ENCODE results near the gene ALDOA. TPM values are rescaled to one million over a fixed set of nuclear protein-coding genes. Genes with fewer than 3 reads are reported as not detected.

The ALDOA gene
- 1,507 to 2,015 TPM (median 1,869 TPM) in 5 replicates for total RNA-seq (2022; extraction: Qiagen RNA extraction; ENCODE audit: low read depth)

DNA sequence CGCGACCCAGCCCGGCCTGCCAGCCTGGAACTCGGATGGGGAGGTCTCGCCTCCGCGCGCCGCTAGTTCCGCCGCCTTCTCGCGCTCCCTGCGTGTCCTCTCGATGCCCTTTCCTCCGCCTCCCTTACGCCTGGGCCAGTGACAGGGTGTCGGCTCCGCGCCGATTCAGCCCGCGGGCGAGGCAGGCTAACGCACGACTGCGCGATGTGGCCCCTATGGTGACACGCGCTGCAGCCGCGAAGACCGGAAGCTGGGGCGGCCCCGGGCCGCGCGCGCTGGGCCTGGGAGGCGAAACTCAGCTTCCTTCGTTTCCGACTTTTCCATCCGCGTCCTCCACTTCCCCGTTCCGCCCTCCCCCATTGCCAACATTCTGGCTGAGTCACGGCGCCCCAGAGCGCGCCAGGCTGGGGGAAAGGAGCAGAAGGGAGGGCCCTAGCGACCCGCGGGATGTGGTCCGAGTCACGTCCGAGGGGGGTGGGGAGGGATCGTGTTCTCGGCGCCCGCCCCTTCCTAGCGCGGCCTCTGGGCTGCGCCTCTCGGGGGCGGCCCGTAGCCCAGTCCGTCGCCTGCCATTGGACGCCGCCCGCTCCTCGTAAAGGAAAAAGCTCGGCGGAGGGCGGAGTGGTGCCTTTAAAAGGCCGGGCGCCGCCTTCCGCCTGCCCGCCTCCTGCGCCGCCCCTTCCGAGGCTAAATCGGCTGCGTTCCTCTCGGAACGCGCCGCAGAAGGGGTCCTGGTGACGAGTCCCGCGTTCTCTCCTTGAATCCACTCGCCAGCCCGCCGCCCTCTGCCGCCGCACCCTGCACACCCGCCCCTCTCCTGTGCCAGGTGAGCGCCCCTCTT lies at the start of gene ALDOA:
ALDOA (plus strand) TSS at position 659 of the 841 bp plus-strand sequence. CDS start 1,138 bp downstream, outside the sequence.

DNA sequence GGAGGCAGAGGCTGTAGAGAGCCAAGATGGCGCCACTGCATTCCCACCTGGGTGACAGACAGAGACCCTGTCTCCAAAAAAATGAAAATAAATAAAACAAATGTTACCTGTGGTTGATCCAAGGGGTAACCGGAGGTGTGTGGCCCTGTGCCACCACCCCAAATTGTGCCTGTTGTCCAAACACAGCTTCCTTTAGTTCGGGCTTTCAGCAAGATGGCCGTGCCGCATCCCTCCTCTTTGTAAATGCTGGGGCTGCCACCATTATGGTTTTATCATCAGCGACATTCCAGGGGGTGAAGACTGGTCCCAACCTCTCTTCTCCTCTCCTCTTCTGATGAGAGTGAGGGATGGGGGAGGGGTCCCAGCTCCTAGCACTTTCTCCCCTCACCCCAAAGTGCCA lies 42.7 kb upstream of the ALDOA start, which contains the start of gene C16orf92:
C16orf92 (plus strand) TSS at position 312 of the 400 bp plus-strand sequence. CDS start 143 bp downstream, outside the sequence.

DNA sequence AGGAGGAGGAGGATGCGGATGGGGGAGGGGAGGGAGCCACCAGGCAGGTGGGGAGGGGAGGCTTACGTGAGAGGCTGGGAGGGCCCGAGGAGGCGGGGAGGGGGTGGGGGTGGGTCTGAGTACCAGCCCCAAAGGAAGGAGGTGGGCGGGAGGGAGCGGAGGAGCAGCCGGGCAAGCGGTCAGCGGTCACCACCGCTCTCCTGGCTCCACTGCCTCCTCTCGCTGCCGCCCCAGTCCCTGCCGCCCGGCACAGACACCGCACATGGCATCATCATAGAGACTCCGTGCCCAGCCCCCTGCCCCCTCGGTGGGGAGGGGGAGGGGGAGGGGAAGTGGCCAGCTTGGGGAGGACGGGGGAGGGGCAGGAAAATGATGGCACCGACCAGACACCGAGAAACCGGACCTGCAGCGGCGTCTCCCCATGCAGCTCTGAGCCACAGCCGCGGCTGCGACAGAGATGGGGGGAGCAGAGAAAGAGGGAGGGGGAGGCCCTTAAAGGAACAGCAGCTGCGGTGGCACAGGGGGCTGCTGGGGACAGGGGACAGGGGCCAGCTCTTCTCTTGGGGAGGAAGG lies 34.6 kb upstream of the ALDOA start, which contains the start of gene TLCD3B:
TLCD3B (minus strand) TSS at position 431 of the 573 bp plus-strand sequence. CDS start 744 bp downstream, outside the sequence.

DNA sequence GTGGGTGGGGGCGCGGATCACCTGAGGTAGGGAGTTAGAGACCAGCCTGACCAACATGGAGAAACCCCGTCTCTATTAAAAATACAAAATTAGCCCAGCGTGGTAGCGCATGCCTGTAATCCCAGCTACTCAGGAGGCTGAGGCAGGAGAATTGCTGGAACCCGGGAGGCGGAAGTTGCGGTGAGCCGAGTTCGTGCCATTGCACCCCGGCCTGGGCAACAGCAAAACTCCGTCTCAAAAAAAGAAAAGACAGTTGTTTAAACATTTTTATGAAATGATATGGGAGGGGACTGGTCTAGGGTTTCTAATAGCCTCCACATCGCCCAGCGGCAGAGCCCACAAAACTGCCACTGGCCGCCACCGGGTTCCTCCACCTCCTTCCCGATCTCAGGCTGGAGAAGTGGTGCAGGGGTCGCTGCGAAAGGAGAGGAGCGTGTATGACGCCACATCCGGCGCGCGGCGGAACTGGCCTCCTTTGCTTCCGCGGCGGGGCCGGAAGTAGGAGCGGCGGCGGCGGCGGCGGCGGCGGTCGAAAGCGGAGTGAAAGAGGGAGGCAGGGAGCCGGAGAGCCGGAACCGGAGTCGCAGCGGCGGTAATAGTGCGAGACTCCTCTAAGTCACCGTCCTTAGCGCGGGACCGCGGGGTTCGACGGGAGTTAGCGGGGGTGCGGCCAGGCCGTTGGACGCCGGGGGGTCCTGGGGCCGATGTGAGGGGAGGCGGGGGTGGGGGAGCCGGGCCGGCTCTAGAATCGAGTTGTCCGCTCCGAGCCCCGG lies 10.1 kb downstream of the ALDOA start, which contains the start of gene PPP4C:
PPP4C (plus strand) TSS at position 492 of the 773 bp plus-strand sequence. CDS start 384 bp downstream, outside the sequence.

DNA sequence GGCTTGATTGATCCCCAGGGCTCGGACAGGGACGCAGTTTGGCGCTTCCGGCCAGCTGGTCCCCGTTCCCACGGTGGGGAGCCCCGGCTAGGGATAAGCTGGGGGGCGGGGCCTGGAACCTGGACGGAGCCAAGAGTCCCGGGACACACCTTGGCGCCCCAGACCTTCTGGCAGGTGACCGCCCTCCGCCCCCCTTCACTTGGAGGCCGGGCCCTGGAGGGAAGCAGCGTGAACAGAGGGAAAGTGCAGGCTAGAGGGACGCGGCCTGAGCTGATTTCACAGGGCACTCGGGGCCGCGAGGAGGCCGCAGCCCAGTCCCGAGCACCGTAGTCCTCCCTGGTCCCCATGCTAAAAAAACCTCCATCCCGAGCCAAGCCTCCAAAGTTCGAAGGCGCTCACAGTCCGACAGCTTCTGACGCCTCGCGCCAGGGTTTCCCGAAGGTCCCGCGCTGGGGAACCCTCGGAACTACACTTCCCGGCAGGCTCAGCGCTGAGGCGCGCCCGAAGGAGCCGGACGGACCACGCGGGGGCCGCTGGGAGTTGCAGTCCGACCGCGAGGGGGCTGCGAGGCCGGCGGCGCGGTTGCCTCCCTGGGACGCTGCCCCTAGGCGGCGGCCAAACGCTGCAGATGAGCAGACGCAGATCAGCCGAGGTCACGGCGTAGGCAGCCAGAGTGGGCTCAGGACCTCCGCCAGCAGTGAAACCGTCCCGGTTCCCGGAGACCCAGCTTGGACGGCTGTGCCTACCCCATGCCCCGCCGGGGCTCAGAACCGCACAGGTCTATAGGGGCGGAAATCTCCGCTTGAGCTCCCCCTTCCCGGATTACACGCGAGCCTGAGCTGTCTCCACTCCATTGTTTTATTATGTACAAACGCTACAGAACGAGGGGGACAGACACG lies 26.2 kb downstream of the ALDOA start, which contains the start of gene TBX6:
TBX6 (minus strand) TSS at position 451 of the 899 bp plus-strand sequence. CDS start 731 bp downstream, outside the sequence.

DNA sequence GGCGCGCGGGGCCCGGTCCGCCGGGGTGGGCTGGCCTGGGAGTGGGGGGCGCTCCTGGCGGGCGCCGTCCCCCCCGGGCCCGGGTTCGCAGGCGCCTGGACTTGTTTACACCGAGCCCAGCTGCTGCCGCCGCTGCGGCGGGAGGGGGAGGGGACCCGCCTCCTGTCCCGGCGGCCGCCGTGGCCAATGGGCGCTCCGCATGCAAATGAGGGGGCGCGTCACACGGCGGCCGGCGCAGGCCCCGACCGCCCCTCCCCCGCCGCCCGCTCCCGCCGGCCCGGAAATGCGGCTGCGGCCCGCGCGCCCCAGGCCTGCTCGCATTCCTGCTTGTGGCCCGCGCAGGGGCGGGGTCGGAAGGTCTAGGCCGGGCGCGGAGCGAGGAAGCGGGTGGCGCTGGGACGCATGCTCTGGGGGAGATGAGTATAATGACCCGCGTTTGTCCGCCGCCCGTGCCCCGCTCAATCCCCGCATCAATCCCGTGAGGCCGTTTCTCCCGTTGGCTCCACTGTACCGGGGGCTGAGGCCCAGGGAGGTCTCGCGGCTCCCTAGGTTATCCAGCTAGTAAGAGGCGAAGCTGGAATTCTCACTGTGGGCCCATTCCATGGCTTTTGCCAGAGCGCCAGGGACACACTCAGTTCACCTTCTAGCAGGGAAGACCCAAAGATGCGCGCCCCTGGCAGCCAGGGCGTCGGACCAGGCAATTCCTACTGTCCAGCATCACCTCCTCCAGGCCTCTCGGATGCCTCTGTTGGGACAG lies 30.7 kb downstream of the ALDOA start, which contains the start of gene YPEL3:
YPEL3 (minus strand) TSS at position 109 of the 757 bp plus-strand sequence. CDS start 731 bp downstream, outside the sequence.

DNA sequence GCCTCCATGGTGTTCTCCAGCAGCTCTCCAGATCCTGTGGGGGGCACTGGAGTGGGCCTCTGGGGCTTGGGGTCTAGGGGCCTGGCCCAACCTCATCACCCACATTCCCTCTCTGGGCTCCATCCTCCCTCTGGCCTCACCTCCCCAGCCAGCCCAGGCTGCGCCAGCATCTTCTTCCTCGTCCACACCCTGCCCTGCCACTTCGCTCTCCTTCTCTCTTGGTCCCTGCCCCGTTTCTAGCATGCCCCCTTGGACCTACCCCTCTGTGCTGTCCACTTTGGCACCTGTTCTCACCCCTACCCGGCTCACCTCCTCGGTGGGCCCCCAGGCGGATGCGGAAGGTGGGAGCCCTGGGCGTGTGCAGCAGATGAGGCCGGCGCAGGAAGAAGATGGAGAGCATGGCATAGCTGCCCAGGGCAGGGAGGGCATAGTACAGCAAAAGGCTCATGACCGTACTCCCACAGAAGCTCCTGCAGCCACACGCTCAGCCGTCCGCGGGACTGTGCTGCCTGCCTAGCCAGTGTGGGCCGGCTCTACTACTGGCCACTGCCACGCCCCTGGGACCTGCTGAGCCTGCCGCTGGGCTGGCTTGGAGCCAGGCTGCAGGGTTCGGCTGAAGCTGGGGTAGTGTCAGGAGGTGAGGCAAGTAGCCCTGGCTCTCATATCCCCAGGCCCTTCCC lies 47.6 kb downstream of the ALDOA start, which contains the start of gene GDPD3:
GDPD3 (minus strand) TSS at position 507 of the 680 bp plus-strand sequence; CDS start at position 448, 59 bp downstream.

Other genes with a start within 250 kb of the ALDOA start
- gene PAGR1, start 249.6 kb upstream of the ALDOA start, total RNA-seq (2022; extraction: Qiagen RNA extraction; ENCODE audit: low read depth): 38.1 to 50.7 TPM (median 43.2 TPM) in 5 replicates
- gene MVP, start 245.3 kb upstream of the ALDOA start, total RNA-seq (2022; extraction: Qiagen RNA extraction; ENCODE audit: low read depth): 104 to 131 TPM (median 118 TPM) in 5 replicates
- gene CDIPT, start 202.5 kb upstream of the ALDOA start, total RNA-seq (2022; extraction: Qiagen RNA extraction; ENCODE audit: low read depth): 61.8 to 108 TPM (median 95.9 TPM) in 5 replicates
- 17.9 to 25.3 TPM (median 20.4 TPM) in 5 replicates for gene SEZ6L2, start 166.2 kb upstream of the ALDOA start, total RNA-seq (2022; extraction: Qiagen RNA extraction; ENCODE audit: low read depth)
- 18.0 to 30.1 TPM (median 26.7 TPM) in 5 replicates for gene ASPHD1, start 165.3 kb upstream of the ALDOA start, total RNA-seq (2022; extraction: Qiagen RNA extraction; ENCODE audit: low read depth)
- gene KCTD13, start 139.5 kb upstream of the ALDOA start, total RNA-seq (2022; extraction: Qiagen RNA extraction; ENCODE audit: low read depth): 14.4 to 23.0 TPM (median 19.8 TPM) in 5 replicates
- gene TMEM219, start 103.7 kb upstream of the ALDOA start, total RNA-seq (2022; extraction: Qiagen RNA extraction; ENCODE audit: low read depth): 80.4 to 105 TPM (median 102 TPM) in 5 replicates
- 26.3 to 36.4 TPM (median 33.8 TPM) in 5 replicates for gene TAOK2, start 91.9 kb upstream of the ALDOA start, total RNA-seq (2022; extraction: Qiagen RNA extraction; ENCODE audit: low read depth)
- gene HIRIP3, start 70.1 kb upstream of the ALDOA start, total RNA-seq (2022; extraction: Qiagen RNA extraction; ENCODE audit: low read depth): 13.7 to 15.6 TPM (median 14.3 TPM) in 5 replicates
- 109 to 115 TPM (median 109 TPM) in 5 replicates for gene INO80E, start 69.5 kb upstream of the ALDOA start, total RNA-seq (2022; extraction: Qiagen RNA extraction; ENCODE audit: low read depth)
- 1.7 to 3.3 TPM (median 2.3 TPM) in 5 replicates for gene DOC2A, start 54.7 kb upstream of the ALDOA start, total RNA-seq (2022; extraction: Qiagen RNA extraction; ENCODE audit: low read depth)
- not detected in 5 replicates for gene C16orf92, start 42.6 kb upstream of the ALDOA start, total RNA-seq (2022; extraction: Qiagen RNA extraction; ENCODE audit: low read depth)
- 0.21 to 0.48 TPM (median 0.47 TPM) in 4 of 5 replicates, not detected in the other for gene TLCD3B, start 34.5 kb upstream of the ALDOA start, total RNA-seq (2022; extraction: Qiagen RNA extraction; ENCODE audit: low read depth)
- gene PPP4C, start 10.2 kb downstream of the ALDOA start, total RNA-seq (2022; extraction: Qiagen RNA extraction; ENCODE audit: low read depth): 120 to 149 TPM (median 142 TPM) in 5 replicates
- gene TBX6, start 26.2 kb downstream of the ALDOA start, total RNA-seq (2022; extraction: Qiagen RNA extraction; ENCODE audit: low read depth): 0.14 to 0.50 TPM (median 0.38 TPM) in 5 replicates
- gene YPEL3, start 30.5 kb downstream of the ALDOA start, total RNA-seq (2022; extraction: Qiagen RNA extraction; ENCODE audit: low read depth): 6.6 to 11.8 TPM (median 9.7 TPM) in 5 replicates
- 1.4 to 2.3 TPM (median 1.7 TPM) in 5 replicates for gene GDPD3, start 47.8 kb downstream of the ALDOA start, total RNA-seq (2022; extraction: Qiagen RNA extraction; ENCODE audit: low read depth)
- 33.9 to 38.8 TPM (median 36.4 TPM) in 5 replicates for gene MAPK3, start 57.5 kb downstream of the ALDOA start, total RNA-seq (2022; extraction: Qiagen RNA extraction; ENCODE audit: low read depth)
- 2.3 to 3.5 TPM (median 3.3 TPM) in 5 replicates for gene CORO1A, start 117.8 kb downstream of the ALDOA start, total RNA-seq (2022; extraction: Qiagen RNA extraction; ENCODE audit: low read depth)
- gene BOLA2B, start 127.9 kb downstream of the ALDOA start, total RNA-seq (2022; extraction: Qiagen RNA extraction; ENCODE audit: low read depth): 130 to 288 TPM (median 218 TPM) in 5 replicates
- 15.6 to 34.4 TPM (median 20.7 TPM) in 5 replicates for gene SLX1A, start 128.1 kb downstream of the ALDOA start, total RNA-seq (2022; extraction: Qiagen RNA extraction; ENCODE audit: low read depth)
- gene SULT1A3, start 133.5 kb downstream of the ALDOA start, total RNA-seq (2022; extraction: Qiagen RNA extraction; ENCODE audit: low read depth): 5.1 to 10.6 TPM (median 7.9 TPM) in 5 replicates
- gene NPIPB13, start 182.7 kb downstream of the ALDOA start, total RNA-seq (2022; extraction: Qiagen RNA extraction; ENCODE audit: low read depth): 0.81 to 4.3 TPM (median 2.6 TPM) in 5 replicates

Data from A549 treated with RU486 at 1 μM for 4 hours (cell line).